ENCODE data around the gene DDAH2.

DDAH2 gene

DNA sequence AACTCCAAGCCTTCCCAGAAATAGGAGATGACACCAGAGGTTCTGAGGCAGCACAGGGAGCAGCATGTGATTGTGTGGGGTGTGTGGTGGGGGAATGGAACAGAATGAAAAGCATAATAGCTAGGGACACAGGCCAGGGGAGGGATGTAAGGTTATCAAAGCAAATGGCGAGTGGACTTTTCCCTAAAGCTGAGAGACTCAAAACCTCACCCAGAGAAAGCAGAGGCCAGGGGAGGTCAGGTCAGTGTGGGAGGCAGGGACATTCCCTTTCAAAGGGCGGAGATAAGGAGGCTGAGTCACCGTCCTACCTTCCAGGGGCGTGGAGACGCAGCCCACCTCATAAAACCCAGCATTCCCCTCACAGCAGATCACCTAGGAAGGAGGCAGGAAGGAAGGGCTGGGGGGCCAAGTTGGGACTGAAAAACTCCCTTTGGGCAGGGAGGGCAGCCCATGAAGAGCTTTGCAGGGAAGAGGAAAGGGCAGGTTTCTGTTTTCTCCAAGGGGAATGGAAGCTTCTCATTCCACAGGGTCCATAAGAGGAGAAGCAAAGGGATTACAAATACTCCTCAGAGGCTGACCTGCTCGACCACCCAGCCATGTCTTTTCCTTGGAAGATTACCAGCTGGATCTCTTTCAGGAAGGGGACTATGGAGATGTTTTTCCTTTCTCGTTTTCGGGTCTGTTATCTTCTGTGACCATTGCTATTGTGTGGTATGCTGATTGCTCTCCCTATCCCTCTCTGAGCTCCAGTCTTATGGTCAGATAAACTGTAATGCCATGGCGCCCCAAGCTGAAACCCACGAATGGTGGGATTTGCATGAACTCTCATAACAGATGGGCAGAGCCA is 38.6 kb downstream of the DDAH2 start:
- no peak for DNase-seq (ENCODE audit: low read depth)

GRCh38 chr6:31689249-31690110 is 39.6 kb downstream of the DDAH2 start:
- DNase-seq (ENCODE audit: low read depth): no peak

DNA sequence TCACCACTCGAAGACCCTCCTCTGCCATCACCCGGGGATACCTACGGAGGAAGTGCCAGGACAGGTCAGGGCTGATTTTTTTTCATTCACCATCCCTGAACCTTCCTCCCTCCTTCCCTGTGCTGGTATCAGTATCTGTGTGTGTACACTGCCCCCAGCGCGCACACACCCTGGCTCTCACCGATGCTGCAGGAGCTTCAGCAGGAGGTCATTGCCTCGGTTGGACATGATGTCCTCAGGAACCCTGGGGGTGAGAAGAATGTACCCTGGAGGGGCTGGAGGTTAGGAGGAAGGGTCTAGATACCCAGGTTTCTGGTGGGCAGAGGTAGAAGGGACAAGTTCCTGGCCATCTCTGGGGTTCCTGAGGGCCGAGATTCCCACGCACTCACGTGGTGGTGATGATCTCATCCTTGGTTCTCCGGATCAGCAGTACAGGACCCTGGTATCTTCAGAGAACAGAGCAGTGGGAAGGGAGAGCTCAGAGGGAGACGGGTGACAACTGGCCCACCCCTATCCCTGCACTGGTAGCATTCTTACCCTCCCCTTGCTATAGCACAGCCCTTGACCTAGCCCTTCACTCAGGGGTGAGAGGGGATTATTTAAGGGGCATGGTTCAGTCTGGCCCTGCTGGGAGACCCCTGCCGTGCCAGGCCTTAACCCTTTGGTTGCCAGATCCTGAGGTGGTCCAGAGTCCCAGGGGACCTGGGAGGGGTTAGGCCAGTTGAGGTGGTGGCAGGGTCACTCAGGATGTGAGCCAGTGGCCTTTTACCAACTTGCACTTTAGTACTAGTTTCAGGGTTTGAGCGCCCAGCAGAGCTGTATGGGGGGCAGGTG is 41.0 kb downstream of the DDAH2 start:
- no peak for DNase-seq (ENCODE audit: low read depth)

DNA sequence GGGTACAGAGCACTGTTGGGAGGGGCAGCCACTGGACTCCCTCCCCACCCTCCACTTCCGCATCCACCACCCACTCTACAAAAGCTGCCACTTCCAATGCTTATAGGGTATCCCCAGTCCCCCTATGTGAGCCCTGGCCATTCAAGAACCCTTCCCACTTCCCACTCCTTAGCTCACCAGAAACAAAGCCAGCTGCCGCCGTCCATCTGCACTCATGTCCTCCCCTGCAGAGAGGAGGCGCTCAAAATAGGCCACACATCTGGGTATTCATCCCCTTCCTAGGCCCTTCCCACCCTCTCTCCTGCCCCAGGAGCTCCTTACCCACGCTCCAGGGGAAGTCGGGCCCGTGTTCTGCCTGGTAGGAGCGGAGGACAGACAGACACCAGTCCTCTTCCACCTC is 41.8 kb downstream of the DDAH2 start:
- DNase-seq (ENCODE audit: low read depth): no peak

GRCh38 chr6:31686483-31686882 is 42.6 kb downstream of the DDAH2 start:
- DNase-seq (ENCODE audit: low read depth): no peak

GRCh38 chr6:31683591-31683990 is 45.5 kb downstream of the DDAH2 start:
- no peak for DNase-seq (ENCODE audit: low read depth)

- peak; percentile 26 for DNase-seq (ENCODE audit: low read depth)
These were observed 47.9 kb downstream of the DDAH2 start for GRCh38 chr6:31681135-31681671.

DNA sequence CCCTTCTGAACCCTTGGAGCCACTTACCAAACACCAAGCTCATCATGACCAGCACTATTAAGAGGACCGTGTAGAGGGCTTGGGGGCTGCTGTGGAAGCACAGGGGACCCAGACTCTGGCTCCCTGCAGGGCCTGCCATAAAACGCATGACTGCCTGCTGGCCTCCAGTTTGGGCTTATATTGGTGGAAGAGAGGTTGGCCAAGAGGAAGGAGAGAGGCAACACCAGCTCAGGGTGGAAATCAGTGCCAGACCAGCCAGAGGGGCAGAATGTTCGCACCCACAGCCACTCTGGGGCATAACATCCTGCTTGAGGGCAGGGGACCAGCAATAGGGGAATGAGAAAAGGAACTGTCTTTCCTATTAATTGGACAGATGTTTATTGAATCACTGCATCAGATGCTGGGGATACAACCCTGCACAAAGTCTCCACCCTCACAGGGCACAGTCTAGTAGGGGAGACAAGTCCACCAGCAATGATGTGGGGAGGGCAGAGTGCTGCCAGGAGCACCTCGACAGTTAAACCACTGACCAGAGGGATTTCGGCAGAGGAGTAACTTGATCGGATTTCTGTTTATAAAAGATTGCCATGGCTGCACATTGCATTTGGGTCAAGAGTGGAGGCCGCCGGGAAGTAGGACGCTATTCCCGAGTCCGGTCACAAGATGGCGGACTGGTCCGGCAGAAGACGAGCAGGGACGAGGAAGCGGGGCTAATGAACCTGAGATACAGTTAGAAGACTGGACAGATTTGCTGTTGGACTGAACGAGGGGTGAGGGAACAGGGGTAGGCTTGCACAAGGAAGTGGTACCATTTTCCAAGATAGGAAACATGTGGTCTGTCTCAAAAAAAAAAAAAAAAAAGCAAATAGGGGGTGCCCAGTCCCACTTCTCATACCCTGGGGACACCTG is 48.6 kb downstream of the DDAH2 start, which contains the start of gene LY6G5C:
LY6G5C (minus strand) TSS at position 842 of the 909 bp plus-strand sequence; CDS start at position 148, 694 bp downstream.
- DNase-seq (ENCODE audit: low read depth): peak; percentile 50

- DNase-seq (ENCODE audit: low read depth): no peak
These were observed 51.1 kb downstream of the DDAH2 start for GRCh38 chr6:31677955-31678354.
